ENCODE measurements around the gene NUCB1.

GRCh38 chr19:48881741-48882657 is 18.1 kb upstream of the NUCB1 start:
- TF ChIP-seq CTCF (IDR thresholded peaks at IDR 0.05) (no peak), REST (IDR thresholded peaks at IDR 0.05; ENCODE audit: insufficient read depth in 1 of 2, low read depth in 2 of 2, low read length in 1 of 2) (no peak), POLR2AphosphoS5 (IDR thresholded peaks at IDR 0.05; ENCODE audit: low read depth, low read length) (no peak), SIN3A (IDR thresholded peaks at IDR 0.05; ENCODE audit: borderline replicate concordance, insufficient read depth, low read depth, low read length) (no peak), TCF7L2 (IDR thresholded peaks at IDR 0.05; ENCODE audit: low read depth, low read length) (no peak)

Measured in Panc1 (cell line).